Lower lobe of right lung (tissue), 2 donors: Measurements from ENCODE around the gene SERPINB6. TPM values are rescaled to one million over a fixed set of nuclear protein-coding genes. Genes with fewer than 3 reads are reported as not detected.
A peak's percentile ranks its signal among the peaks of the same experiment; 100 is the strongest.

Experiments used
- ATAC-seq, 2 donors: fragments of 200-7000 bp; cut with Tn5 transposase; one replicate each; pipeline ENCODE4 v1.9.1; 2020 to 2022; ENCODE audit warnings: mild to moderate bottlenecking in 2 of 2, moderate library complexity in 2 of 2
- DNase-seq: peaks from one replicate; pipeline ENCODE4 v3.0.0-alpha.2; 2020
- H3K27ac ChIP-seq: fragments of 200-600 bp; one replicate; pipeline ENCODE4 v1.8.0; 2022
- H3K27me3 ChIP-seq: fragments of 200-600 bp; one replicate; pipeline ENCODE4 v1.8.0; 2022; ENCODE audit warnings: low read depth
- H3K36me3 ChIP-seq: fragments of 200-600 bp; one replicate; pipeline ENCODE4 v1.8.0; 2022; ENCODE audit warnings: mild to moderate bottlenecking
- H3K4me1 ChIP-seq: fragments of 200-600 bp; one replicate; pipeline ENCODE4 v1.8.0; 2022
- H3K4me3 ChIP-seq: fragments of 200-600 bp; one replicate; pipeline ENCODE4 v1.8.0; 2022; ENCODE audit warnings: mild to moderate bottlenecking
- H3K9me3 ChIP-seq: fragments of 200-600 bp; one replicate; pipeline ENCODE4 v1.8.0; 2022
- intact Hi-C: fragments of 100-400 bp; cut with DNase I; formaldehyde crosslinking; loops from one replicate; pipeline ENCODE4 v1.11.0; 2022
- total RNA-seq: library from RNA; stranded (reverse); fragmentation: NEBNext Ultra II Directional; extraction: Animal tissue kit (Norgen Biotek cat#: 25700); gene quantifications from one replicate; pipeline ENCODE4 v1.2.1, GENCODE V29; 2021
- TF ChIP-seq, protein P1 (sequence below): fragments of 200-600 bp; IDR thresholded peaks from one replicate; pipeline ENCODE4 v1.8.0; 2022; ENCODE audit warnings: antibody characterized with exemption, mild to moderate bottlenecking
- donor health status: DM: no; HTN: yes; CAD: no; lungs with severe emphysema.

The SERPINB6 gene
- total RNA-seq, 1 donor from 2014 or later, result 160 TPM

DNA sequence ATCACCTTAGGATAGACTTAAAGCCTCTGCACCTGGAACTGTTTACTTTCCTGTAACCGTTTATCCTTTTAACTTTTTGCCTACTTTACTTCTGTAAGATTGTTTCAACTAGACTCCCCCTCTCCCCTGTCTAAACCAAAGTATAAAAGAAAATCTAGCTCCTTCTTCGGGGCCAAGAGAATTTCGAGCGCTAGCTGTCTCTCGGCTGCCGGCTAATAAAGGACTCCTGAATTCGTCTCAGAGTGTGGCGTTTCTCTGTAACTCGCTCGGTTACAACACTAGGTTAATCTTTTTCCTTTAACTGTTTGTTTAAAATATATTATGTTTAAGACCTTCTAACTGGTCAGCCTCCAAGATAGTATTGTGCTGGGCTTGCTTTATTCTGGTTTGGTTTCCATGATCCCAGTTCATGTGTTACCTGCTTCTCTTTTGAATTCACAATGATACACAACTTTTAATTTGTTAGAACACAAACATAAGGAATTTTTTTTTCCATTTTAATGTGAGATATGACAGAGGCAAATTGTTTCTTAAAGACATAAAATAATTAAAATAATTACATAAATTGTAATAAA lies 19.7 kb upstream of the SERPINB6 start:
- Histone ChIP-seq H3K27me3 (no peaks in the 10 kb centered on the region), H3K36me3 (no peaks in the 10 kb centered on the region), H3K9me3 (no peaks in the 10 kb centered on the region), H3K27ac (peak overlapping the region; percentile 99), H3K4me1 (peaks cover 25% of the 10 kb centered on the region), H3K4me3 (peak overlapping the region; percentile 95)
- ATAC-seq, result no peak
- TF ChIP-seq, protein P1, sequence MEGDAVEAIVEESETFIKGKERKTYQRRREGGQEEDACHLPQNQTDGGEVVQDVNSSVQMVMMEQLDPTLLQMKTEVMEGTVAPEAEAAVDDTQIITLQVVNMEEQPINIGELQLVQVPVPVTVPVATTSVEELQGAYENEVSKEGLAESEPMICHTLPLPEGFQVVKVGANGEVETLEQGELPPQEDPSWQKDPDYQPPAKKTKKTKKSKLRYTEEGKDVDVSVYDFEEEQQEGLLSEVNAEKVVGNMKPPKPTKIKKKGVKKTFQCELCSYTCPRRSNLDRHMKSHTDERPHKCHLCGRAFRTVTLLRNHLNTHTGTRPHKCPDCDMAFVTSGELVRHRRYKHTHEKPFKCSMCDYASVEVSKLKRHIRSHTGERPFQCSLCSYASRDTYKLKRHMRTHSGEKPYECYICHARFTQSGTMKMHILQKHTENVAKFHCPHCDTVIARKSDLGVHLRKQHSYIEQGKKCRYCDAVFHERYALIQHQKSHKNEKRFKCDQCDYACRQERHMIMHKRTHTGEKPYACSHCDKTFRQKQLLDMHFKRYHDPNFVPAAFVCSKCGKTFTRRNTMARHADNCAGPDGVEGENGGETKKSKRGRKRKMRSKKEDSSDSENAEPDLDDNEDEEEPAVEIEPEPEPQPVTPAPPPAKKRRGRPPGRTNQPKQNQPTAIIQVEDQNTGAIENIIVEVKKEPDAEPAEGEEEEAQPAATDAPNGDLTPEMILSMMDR, result no peak
- intact Hi-C loops, result no loop called here
- no peak for DNase-seq

DNA sequence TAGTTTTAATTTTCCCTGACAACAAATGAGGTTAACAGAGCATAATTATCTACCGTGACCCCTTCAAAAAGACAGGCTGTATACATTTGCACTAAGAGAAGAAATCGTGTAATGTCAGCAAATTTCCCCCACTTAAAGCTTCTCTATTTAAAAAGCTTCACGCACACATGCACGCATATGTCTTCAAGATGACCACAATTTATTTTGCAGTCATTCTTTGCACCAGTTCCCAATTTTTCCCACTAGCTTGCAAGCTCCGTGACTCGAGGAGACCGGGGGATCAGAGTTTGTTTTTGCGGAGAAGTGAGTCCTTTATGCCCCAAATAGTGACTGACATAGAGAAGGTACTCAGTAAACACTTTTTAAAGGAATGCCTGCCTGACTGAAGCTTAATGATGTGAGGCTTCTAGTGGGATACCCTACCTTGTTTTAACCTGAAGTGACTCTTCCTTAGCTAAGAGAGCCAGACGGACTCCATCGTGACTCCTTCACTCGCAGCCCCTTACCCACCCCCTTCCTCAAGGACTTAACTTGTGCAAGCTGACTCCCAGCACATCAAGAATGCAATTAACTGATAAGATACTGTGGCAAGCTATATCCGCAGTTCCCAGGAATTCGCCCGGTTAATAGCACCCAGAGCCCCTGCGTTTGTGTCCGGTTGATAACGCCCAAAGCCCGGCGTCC lies 19.0 kb upstream of the SERPINB6 start:
- Histone ChIP-seq H3K4me3 (peak overlapping the region; percentile 95), H3K36me3 (no peaks in the 10 kb centered on the region), H3K4me1 (peaks cover 25% of the 10 kb centered on the region), H3K27me3 (no peaks in the 10 kb centered on the region), H3K27ac (peak overlapping the region; percentile 99), H3K9me3 (no peaks in the 10 kb centered on the region)
- ATAC-seq, result no peak
- TF ChIP-seq, protein P1, result no peak
- intact Hi-C loops, result no loop called here
- DNase-seq, result peak; percentile 60

DNA sequence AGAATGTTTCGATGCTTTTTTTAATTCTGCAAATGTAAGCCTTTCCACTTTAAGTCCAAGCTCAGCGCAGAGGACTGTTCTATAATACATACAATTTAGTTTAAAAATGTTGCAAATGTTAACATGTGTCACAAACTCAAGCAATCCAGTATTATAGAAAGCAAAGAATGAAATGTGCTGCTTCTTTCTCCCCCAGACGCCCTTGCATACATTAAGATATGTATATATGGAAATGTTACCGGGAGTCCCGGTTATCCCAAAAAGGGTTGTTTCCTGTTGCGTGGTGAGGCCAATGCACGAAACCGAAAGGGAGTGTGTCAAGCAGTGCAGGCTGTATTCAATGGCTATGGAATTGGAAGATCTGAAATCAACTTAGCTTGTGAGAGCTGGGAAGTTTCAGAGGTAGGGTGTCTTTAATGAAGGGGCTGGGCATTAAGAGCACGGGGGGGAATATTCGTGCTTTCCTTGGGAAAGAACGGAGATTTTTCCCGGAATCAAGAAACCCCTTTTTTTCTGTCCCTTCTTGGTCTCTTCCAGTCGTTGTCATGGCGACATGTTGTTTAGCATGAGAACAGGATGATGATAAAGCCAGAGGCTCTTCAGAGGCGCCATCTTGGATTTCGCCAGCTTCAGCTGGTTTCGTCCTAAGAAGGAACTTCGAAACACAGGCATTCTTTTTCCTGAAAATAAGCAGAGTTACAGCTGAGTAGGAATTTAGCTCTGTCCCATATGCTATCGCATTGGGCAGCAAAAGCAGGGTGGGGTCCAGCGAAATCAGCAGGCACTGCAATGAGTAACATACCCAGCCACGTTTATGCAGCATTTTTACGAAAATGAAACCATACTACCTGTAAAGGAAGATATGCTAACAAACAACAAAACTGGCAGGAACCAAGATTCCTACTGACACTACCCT lies 18.2 kb upstream of the SERPINB6 start:
- DNase-seq (peak; percentile 86), ATAC-seq (peak; percentile 80 to 85)
- H3K27me3 ChIP-seq, result no peaks in the 10 kb centered on the region
- H3K9me3 ChIP-seq, result no peaks in the 10 kb centered on the region
- TF ChIP-seq, protein P1, result peak; percentile 53
- H3K4me1 ChIP-seq, result peaks cover 25% of the 10 kb centered on the region
- intact Hi-C loops, result no loop called here
- H3K36me3 ChIP-seq, result no peaks in the 10 kb centered on the region
- H3K4me3 ChIP-seq, result peak overlapping the region; percentile 95
- peak overlapping the region; percentile 99 for H3K27ac ChIP-seq

DNA sequence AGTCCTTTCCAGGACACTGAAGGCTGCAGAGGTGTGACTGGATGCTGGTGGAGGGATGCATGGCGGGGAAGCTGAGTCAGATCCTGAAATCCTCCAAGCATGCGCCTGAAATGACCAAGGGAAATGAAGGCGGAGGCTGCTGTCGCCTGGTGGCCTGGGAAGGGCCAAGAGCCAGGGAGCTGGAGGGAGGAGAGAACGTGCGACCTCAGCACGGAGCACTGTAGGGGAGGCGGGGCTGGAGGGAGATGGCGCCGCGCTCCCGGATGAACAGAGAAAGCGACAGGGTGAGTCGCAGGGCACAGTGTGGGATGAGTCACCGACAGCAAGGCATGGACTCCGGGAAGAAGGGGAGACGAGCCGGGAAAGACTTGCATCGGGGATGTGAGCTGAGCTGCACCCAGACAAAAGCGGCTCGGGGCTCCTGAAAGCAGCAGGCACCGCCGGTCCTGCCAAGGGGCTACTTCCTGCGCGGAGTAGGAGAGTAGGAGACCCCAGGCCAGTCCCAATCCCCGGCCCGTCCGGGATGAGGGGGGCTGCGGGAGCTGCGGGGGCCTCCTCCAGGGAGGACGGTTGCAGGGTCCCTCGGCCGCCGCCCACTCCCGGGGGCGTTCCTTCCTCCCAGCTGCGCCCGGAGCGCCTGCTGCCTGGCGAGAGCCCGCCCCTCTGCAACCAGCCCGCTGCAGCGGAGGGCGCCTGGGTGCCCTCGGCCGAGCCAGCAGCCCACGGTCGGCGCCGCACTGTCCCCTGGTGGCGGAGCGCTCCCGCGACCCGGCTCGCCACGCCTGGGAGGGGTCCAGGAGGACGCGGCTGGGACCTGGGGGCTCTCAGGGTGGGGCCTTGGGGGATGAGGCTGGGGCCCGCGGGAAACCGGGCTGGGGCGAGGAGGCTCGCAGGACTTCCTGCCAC lies 17.3 kb upstream of the SERPINB6 start:
- ATAC-seq, result peak; percentile 92 to 96
- no peaks in the 10 kb centered on the region for H3K36me3 ChIP-seq
- H3K27me3 ChIP-seq, result no peaks in the 10 kb centered on the region
- H3K4me3 ChIP-seq, result peak overlapping the region; percentile 95
- peak; percentile 93 for DNase-seq
- H3K4me1 ChIP-seq, result peaks cover 25% of the 10 kb centered on the region
- intact Hi-C loops, result no loop called here
- no peaks in the 10 kb centered on the region for H3K9me3 ChIP-seq
- H3K27ac ChIP-seq, result peak overlapping the region; percentile 99
- TF ChIP-seq, protein P1, result peak; percentile 89

DNA sequence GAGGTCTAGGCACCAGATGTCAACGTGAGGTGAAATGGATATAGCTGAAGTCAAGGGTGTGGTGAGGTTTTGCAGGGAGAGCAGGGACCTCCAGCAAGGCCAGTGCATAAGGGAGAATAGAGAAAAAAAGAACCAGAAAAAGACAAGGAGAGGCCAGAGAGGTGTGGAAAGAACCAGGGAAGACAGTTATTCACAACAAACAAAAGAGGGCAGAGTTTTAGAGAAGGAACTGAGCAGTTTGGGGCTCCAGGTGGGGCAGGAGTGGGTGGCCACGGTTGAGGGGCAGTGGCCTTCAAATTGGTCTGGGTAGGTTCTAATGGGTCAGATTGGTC lies 16.7 kb upstream of the SERPINB6 start:
- intact Hi-C loops, result no loop called here
- H3K4me1 ChIP-seq, result peaks cover 25% of the 10 kb centered on the region
- H3K36me3 ChIP-seq, result no peaks in the 10 kb centered on the region
- H3K27ac ChIP-seq, result peak overlapping the region; percentile 99
- peak overlapping the region; percentile 95 for H3K4me3 ChIP-seq
- DNase-seq (no peak), ATAC-seq (no peak)
- TF ChIP-seq, protein P1, result no peak
- H3K27me3 ChIP-seq, result no peaks in the 10 kb centered on the region
- H3K9me3 ChIP-seq, result no peaks in the 10 kb centered on the region
